Stimulated activated naive CD4-positive, alpha-beta T cell (primary cell): ENCODE measurements around the gene PPM1H.
"Not testable (repeated sequence)": the region's sequence is repeated elsewhere in the genome, so short reads cannot be mapped to it uniquely, and the experiment has no call there.

Experiments
- DNase-seq, 6 experiments: peaks; one replicate each; lab custom pipeline; 2025; lab: John Stamatoyannopoulos, UW

PPM1H gene, protein sequence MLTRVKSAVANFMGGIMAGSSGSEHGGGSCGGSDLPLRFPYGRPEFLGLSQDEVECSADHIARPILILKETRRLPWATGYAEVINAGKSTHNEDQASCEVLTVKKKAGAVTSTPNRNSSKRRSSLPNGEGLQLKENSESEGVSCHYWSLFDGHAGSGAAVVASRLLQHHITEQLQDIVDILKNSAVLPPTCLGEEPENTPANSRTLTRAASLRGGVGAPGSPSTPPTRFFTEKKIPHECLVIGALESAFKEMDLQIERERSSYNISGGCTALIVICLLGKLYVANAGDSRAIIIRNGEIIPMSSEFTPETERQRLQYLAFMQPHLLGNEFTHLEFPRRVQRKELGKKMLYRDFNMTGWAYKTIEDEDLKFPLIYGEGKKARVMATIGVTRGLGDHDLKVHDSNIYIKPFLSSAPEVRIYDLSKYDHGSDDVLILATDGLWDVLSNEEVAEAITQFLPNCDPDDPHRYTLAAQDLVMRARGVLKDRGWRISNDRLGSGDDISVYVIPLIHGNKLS

DNA sequence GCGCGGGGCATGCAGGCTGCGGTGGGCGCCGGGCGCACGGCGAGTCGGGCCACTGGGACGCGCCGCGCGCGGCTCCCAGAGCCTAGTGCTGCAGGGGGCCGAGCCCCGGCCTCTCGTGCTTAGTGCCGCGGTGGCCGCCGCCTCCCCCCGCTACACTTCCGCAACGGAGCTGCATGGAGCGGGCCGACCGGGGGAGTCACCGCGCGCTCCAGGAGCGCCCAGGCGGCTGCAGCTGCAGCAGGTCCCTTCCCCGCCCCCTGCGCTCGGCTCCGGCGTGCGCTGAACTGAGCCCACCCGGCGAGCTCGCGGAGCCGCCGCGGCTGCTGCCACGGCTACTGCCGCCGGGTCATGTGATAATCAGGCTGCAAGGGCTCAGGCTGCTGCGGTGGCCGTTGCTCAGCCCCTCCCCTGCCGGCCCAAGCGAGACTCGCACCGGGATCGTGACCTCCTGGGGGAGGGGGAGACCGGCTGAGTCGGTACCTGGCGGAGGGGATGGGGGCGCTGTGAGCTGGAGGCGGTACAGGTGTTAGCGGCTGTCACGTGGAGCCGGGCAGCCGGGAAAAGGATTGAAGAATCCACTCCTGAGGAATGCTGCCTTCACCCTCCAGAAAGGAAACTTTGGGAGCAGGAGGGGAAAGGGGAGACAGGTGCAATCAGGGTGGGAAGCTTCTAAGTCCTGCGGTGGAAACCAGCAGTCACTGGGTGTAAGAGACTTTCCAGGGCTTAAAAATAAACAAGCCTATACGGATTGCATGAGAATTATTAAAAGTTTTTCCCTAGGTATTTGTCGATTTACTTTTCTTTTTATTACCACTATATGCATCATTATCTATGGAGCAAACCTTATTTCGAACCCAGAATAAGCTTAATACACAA lies at the start of gene PPM1H:
PPM1H (minus strand) TSS at position 352 of the 876 bp plus-strand sequence. CDS start 414 bp downstream, outside the sequence.
- no peak for DNase-seq

DNA sequence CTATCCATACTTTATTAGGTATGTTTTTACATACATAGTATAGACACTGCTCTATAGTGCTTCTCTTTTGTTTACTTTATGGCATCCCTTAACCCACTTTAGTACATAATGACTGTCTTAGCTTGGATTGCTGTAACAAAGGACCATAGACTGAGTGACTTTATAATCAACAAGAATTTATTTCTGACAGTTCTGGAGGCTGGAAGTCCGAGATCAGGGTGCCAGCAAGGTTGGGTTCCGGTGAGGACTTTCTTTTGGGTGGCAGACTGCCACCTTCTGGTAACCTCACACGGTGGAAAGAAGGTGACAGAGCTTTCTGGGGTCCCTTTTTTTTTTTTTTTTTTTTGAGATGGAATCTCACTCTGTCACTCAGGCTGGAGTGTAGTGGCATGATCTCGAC lies 48.6 kb upstream of the PPM1H start:
- no peak for DNase-seq

DNA sequence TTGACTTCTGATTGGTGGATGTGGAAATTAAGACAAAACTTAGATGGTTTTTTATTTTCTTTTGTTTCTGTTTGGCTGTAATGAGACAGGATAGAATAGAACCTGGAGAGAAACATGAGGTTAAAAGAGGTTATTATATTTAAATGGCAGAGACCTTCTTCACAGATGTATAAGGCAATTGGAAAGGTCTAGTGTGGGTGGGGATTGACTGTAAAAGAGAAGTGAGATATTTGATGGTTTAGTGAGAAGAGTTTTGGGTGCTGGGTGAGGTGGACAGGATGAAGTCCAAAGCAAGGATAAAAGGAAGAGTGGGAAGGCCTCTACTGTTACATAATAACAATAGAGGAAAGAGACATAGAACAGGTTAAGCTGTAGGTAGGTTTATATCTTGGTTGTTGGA lies 43.8 kb upstream of the PPM1H start:
- no peak for DNase-seq

DNA sequence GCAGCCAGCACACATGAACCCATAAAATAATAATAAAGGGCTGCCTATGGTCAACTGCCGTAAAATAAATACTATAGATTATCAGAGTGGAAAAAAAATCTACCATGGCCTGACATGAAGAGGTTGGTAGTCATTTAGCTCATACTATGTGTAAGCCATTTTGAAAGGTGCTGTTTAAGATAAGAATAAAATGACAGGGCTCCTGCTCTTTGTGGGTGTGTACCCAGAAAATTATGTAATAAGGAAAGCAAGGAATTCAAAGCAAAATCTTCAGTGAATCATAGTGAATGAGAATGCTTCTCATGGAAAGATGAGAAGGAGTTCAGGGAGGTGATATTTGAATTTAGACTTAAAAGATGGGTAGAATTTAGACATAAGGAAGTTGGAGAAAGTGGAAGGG lies 42.9 kb upstream of the PPM1H start:
- DNase-seq: no peak

DNA sequence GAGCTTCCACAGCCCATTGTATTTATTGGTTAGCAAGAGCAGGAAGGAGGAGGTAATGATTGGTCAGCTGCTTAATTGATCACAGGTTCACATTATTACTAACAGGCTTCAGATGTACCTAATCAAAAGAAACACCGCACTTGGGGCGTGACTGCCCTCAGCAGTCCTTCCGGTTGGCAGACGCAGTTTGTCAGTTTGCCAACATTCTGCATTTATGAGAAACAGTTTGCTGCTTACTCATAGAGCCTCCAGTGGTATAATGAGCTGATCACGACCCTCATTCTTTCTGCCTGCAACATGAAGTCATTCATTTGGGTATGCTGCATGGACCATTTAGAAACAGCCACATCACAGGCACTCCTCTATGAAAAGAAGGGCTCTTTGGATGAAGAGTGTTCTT lies 42.5 kb upstream of the PPM1H start:
- no peak for DNase-seq

DNA sequence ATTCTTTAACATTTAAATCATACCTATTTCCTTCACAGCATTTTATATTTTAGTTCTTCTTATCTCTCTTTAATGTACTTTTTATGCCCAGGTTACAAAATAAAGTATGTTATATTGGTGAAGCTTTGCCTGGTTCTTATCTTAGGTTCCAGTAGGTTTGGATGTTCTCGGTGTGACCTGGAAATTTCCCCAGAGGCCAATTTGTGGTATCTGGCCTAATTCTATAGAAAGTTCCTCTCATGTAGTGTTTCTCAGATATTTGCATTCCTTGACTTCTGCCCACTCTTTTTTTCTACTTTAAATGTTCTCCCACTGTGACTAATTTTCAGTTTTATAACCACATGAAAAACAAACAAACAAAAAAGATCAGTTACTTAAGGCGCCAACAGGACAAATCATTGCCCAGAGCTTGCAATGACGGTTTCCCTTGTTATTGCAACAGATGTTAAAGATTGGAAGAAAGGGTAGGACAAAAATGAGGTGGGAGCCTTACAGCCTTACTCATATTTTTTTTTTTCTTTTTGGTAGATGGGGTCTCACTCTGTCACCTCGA lies 41.2 kb upstream of the PPM1H start:
- no peak for DNase-seq

DNA sequence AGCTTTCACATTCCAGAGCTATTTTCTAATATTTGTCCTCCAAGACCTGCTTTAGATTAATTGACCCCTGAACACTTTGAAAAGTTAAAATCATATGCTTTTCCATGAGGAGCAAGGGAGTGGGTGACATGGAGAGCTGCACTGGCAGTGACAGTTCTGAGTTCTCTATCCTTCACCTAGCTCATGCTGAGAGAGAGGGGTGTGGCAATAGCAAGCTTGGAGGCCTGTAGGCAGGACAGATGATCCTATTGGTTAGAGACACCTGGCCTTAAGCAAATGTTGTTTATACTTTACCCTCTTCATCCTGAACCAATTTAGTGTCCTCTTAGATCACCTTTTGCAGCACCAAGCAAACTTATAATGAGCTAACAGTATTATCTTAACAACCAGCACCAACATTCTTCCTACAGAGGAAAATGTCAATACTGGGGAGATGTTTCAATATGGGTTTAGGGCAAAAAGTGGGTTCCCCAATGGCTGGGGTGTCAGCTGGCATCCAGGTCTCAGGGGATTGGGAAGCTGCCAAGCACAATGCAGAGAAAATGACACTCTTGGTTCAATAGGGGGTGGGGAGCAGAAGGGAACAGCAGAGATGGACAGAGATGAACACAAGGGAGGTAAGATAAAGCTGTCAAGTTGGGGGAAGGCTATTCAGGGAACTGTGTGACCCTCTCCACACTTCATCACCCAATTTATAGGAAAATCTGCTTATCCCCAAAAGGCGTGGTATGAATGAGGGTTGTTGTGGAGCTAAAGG lies 37.0 kb upstream of the PPM1H start:
- DNase-seq: no peak

DNA sequence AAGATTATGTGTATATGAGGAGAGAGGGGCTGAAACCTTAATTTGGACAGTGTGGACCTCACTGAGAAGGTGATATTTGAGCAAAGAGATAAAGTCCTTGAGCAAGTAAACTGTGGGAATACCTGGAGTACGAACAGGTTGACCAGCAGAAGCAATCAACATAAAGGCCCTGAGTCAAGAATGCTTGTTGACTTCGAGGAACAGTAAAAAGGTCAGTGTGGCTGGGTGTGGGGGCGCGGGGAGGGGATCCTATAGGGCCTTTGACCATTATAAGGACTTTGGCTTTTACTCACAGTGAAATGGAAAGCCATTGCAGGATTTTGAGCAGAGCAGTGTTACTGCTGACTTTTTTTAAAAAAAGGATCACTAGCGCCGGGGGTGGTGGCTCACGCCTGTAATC lies 34.7 kb upstream of the PPM1H start:
- DNase-seq: no peak

DNA sequence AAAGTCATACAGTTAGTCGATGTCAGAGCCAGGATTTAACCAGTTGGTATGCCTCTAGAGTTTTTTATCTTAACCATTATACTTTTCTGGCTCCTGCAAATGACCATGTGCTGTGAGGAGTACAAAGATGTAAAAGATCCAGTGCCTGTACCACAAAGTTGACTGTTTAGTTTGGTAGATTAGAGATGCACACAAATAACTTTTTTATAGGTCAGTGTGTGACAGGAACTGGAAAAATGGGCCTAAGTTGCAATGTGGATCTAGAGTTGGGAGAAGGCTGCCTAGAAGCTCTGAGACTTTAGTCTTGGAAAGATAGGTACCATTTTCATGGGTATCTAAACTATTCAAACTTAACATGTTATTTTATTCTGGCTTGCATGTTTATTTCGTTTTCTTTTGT lies 32.8 kb upstream of the PPM1H start:
- DNase-seq: no peak

DNA sequence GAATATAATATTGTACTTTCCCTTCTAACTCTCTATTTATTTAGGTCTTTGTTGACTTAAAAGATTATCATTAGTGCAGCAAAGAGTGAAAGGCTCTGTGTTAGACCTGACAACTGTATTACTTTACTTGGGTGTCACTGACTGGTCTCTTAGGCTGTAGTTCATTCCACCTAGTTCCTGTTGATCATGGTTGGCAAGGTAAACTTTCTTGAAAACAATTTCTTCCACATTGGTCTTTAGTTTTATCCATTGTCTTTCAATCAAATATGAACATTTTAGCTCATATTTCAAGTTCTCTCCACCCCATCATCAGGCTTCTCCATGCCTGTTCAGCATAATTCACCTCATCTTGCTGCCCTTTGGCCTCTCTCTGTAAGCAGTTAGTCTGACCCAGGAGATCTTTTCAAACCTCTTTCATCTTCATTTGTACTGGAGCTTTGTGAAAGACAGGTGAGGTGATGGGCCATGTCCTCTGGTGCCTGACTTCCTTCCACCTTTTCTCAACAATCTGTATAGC lies 32.1 kb upstream of the PPM1H start:
- DNase-seq: no peak

DNA sequence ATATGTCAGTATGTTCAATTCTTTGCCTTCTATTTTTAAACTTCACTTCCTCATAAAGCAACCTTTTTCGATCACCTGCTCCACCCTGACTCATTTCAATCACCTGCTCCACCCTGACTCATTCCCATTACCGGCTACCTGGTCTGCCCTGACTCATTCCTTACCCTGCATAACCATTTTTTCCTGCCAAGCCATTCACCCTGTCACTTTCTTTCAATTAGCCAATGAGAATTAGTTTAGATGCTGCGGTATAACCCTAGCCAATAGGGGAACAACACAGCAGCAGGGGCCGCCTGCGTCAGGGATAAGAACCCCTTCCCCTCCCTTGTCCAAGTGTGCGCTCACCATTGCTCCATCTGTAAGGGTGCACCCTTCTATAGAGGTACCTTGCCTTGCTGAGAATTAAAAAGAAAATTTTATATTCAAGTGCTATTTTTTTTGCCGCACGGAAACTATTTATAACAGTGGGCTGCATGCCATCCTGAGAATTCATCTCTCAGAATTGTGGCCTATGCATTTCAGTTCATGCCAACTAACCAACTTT lies 31.6 kb upstream of the PPM1H start:
- DNase-seq: not testable (repeated sequence)

DNA sequence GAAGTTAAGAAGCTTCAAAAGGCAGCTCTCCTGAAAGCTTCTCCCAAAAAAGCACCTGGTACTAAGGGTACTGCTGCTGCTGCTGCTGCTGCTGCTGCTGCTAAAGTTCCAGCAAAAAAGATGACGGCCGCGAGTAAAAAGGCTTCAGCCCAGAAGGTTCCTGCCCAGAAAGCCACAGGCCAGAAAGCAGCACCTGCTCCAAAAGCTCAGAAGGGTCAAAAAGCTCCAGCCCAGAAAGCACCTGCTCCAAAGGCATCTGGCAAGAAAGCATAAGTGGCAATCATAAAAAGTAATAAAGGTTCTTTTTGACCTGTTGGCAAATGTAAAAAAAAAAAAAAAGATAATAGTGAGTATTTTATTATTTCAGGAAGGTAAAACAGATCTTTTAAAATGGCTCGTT lies 30.8 kb upstream of the PPM1H start:
- not testable (repeated sequence) for DNase-seq

DNA sequence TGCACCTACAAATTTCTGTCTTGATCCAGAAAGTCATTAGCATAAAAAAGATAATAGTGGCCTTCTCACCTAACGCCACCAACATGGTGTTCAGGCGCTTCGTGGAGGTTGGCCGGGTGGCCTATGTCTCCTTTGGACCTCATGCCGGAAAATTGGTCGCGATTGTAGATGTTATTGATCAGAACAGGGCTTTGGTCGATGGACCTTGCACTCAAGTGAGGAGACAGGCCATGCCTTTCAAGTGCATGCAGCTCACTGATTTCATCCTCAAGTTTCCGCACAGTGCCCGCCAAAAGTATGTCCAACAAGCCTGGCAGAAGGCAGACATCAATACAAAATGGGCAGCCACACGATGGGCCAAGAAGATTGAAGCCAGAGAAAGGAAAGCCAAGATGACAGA lies 30.3 kb upstream of the PPM1H start:
- DNase-seq: not testable (repeated sequence)

DNA sequence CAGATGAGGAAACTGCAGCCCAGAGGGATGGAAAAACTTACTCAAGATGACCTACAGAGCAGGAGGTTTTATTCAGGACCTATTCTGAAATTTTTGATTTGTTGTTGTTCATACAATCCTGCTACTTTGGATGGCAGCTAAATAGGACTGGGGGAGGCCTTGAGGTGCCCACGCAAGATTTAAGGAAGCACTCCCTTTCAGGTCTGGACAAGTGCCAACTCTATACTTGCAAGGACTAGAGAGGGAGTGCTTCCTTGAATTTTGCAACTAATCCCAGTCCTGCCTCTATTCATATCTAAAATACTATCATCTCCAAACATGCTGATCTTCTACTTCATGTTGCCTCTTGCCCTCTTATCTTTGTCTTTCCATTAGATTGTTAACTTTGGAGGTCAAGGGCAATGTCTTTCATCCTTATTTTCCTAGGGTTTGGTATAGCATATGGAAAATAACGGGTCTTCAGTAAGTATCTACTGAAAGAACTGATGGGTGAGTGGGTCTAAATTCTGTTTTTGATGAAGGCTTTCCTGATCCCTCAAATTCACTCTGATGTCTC lies 28.6 kb upstream of the PPM1H start:
- no peak for DNase-seq

DNA sequence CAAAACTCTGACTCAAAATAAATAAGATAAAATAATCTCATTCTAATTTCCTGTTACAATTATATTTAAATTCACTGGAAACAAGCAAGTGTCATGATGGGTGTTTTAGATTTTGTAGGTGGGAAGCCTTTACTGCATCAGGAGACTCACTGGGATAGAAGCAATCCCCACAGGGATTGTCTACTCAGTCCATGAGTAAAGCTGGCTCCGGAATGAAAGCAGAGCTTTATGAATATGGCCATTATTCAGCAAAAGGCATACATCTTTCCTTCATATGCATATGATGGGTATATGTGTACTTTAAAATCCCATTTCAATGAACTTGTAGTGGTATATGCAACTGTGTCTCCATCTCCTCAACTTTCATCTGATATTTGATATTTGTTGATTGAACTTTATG lies 25.4 kb upstream of the PPM1H start:
- no peak for DNase-seq

DNA sequence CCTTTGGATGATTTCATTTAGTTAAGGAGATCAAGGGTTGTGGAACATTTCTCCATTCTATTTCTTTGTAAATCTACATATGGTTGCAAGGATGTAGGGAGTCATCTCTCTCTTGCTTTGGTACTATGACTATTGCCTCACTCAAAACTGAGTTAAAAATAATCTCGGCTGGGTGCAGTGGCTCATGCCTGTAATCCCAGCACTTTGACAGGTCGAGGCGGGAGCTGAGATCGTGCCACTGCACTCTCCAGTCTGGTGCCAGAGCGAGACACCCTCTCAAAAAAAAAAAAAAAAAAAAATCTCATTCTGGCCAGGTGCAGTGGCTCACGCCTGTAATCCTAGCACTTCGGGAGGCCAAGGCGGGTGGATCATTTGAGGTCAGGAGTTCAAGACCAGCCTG lies 24.8 kb upstream of the PPM1H start:
- DNase-seq: no peak

DNA sequence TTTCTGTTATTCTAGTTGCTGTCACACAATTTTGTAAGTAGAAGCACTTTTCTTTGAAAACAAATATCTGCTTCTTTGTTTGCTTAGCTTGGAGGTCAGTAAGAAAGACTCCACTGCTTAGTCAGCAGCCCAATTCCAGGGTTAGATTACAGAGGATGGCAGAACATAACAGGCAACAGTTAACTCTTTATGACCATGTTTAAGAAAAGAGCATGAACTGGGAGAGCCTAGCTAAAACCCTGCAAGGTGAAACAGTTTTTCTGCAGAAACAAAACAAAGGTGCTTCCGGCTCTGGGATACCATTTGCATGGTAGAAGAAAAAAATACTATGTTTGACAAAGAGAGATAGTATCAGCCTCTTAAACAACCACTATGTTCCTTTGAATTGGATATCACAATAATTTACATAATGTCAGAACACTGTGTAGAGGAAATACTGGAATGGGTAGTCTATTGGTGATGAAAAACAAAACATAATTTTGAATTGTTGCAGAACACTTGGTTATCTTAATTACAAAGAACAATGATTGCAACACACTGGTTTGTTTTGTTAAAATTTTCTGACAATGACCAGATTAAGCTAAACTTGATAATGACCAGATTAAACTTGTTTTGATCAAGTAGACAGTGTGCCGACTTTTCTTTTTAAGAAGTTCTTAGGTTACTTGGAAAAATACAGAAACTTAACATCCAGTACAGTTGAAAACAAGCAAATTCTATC lies 22.4 kb upstream of the PPM1H start:
- DNase-seq: no peak

DNA sequence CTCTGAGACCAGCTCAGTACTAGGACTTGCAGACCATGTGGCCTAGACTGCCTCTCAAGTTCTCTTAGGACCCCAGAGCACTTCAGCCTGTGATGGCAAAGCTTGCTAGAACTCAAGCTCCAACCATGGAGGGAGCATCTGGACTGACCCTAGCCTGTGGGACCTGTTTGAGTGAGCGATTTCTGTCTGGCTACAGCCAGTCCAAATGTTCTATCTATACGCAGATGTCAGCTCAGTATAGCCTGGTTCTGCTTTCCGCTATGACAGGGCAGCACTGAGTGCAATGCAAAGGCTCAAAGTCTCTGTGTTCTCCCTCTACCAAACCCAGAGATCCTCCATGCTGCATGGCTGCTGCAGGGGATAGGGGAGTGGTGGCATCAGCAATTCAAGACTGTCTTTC lies 20.7 kb upstream of the PPM1H start:
- DNase-seq: no peak

DNA sequence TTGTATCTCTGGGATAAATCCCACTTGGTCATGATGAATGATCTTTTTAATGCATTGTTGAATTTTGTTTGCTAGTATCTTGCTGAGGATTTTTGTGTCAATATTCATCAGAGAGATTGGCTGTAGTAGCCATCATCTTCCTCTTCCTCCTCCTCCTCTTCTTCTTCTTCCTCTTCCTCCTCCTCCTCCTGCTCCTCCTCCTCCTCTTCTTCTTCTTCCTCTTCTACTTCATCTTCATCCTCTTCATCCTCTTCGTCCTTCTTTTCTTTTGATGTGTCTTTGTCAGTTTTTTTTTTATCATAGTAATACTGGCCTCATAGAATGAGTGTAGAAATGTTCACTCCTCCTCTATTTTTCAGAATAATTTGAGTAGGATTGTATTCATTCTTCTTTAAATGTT lies 15.4 kb upstream of the PPM1H start:
- DNase-seq: no peak

DNA sequence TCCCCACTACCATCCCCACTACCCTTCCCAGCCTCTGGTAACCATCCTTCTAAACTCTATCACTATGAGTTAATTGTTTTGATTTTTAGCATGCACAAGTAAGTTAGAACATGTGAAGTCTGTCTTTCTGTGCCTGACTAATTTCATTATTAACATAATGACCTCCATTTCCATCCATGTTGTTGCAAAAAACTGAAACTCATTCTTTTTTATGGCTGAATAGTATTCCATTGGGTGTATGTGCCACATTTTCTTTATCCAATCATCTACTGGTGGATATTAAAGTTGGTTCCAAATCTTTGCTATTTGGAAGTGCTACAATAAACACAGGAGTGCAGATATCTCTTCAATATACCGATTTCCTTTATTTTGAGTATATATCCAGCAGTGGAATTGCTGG lies 13.2 kb upstream of the PPM1H start:
- no peak for DNase-seq
